WTC11 (cell line): ENCODE measurements around the gene PPP1R37. TPM values are rescaled to one million over a fixed set of nuclear protein-coding genes. Genes with fewer than 3 reads are reported as not detected.

Experiments
- ATAC-seq: fragments of 200-7000 bp; cut with Tn5 transposase; 2 replicates; pipeline ENCODE4 v1.10.0; 2021; ENCODE audit warnings: mild to moderate bottlenecking, moderate library complexity
- CTCF ChIA-PET: fragments of 300-600 bp; sonication (Branson Sonifier 250); formaldehyde crosslinking; loops from one replicate; lab custom pipeline; 2021; ENCODE audit warnings: antibody characterized with exemption; lab: Charles Lee
- POLR2A ChIA-PET: fragments of 350-600 bp; sonication (Branson Sonifier 250); formaldehyde crosslinking; loops from one replicate; lab custom pipeline; 2021; ENCODE audit warnings: antibody characterized with exemption; lab: Charles Lee
- DNase-seq: peaks from one replicate; pipeline ENCODE4 v3.0.0; 2021; ENCODE audit warnings: low spot score
- H3K27ac Mint-ChIP-seq: 2 replicates; pipeline ENCODE4 v1.8.0; 2021; ENCODE audit warnings: mixed read lengths
- H3K27me3 Mint-ChIP-seq: 2 replicates; pipeline ENCODE4 v1.8.0; 2021; ENCODE audit warnings: low read depth, mild to moderate bottlenecking, moderate library complexity, mixed read lengths
- H3K36me3 Mint-ChIP-seq: 2 replicates; pipeline ENCODE4 v1.8.0; 2021; ENCODE audit warnings: mixed read lengths
- H3K4me1 Mint-ChIP-seq: 2 replicates; pipeline ENCODE4 v1.8.0; 2022; ENCODE audit warnings: mixed read lengths
- H3K4me3 Mint-ChIP-seq: 2 replicates; pipeline ENCODE4 v1.8.0; 2021; ENCODE audit warnings: mild to moderate bottlenecking, moderate library complexity, mixed read lengths
- H3K9me3 Mint-ChIP-seq: 2 replicates; pipeline ENCODE4 v1.8.0; 2021; ENCODE audit warnings: mixed read lengths
- ELF4 ChIP-seq: sonication (generic); formaldehyde crosslinking; IDR thresholded peaks from 2 replicates; pipeline ENCODE4 v1.8.1; 2022; ENCODE audit warnings: low read depth, mild to moderate bottlenecking, moderate library complexity, missing genetic modification reagents
- EMX1 ChIP-seq: fragments of 250-450 bp; sonication (Bioruptor Pico); IDR thresholded peaks from 2 replicates; pipeline ENCODE4 v1.8.0; 2021; ENCODE audit warnings: mild to moderate bottlenecking
- ESRRA ChIP-seq: sonication (generic); formaldehyde crosslinking; IDR thresholded peaks from 2 replicates; pipeline ENCODE4 v1.8.1; 2022; ENCODE audit warnings: mild to moderate bottlenecking, missing genetic modification reagents, borderline replicate concordance
- FOXK1 ChIP-seq: sonication (generic); formaldehyde crosslinking; IDR thresholded peaks from 2 replicates; pipeline ENCODE4 v1.8.0; 2022; ENCODE audit warnings: mild to moderate bottlenecking, moderate library complexity, missing genetic modification reagents
- HMGA2 ChIP-seq: fragments of 250-450 bp; sonication (Bioruptor Pico); IDR thresholded peaks from 2 replicates; pipeline ENCODE4 v1.4.0; 2021; ENCODE audit warnings: mild to moderate bottlenecking, moderate library complexity
- IRF2 ChIP-seq: sonication (generic); formaldehyde crosslinking; IDR thresholded peaks from 2 replicates; pipeline ENCODE4 v1.8.0; 2022; ENCODE audit warnings: low read depth, missing genetic modification reagents, borderline replicate concordance
- JAZF1 ChIP-seq: fragments of 250-450 bp; sonication (Bioruptor Pico); IDR thresholded peaks from 2 replicates; pipeline ENCODE4 v1.9.0; 2021; ENCODE audit warnings: moderate library complexity, mild to moderate bottlenecking, inconsistent platforms
- KAT7 ChIP-seq: sonication (generic); formaldehyde crosslinking; IDR thresholded peaks from 2 replicates; pipeline ENCODE4 v1.8.1; 2023; ENCODE audit warnings: missing genetic modification reagents, mild to moderate bottlenecking, borderline replicate concordance
- NFATC4 ChIP-seq: fragments of 250-450 bp; sonication (Bioruptor Pico); IDR thresholded peaks from 2 replicates; pipeline ENCODE4 v1.9.0; 2021; ENCODE audit warnings: mild to moderate bottlenecking
- NR3C1 ChIP-seq: sonication (generic); formaldehyde crosslinking; conservative IDR thresholded peaks from 2 replicates; pipeline ENCODE4 v1.8.1; 2023; ENCODE audit warnings: low read depth, mild to moderate bottlenecking, missing genetic modification reagents
- PRRX2 ChIP-seq: fragments of 250-450 bp; sonication (Bioruptor Pico); IDR thresholded peaks from 2 replicates; pipeline ENCODE4 v1.8.0; 2021; ENCODE audit warnings: mild to moderate bottlenecking
- SOX15 ChIP-seq: fragments of 250-450 bp; sonication (Bioruptor Pico); IDR thresholded peaks from 2 replicates; pipeline ENCODE4 v1.9.0; 2021; ENCODE audit warnings: mild to moderate bottlenecking
- TEAD4 ChIP-seq: sonication (generic); formaldehyde crosslinking; IDR thresholded peaks from 2 replicates; pipeline ENCODE4 v1.8.0; 2022; ENCODE audit warnings: mild to moderate bottlenecking, missing genetic modification reagents
- ZNF121 ChIP-seq: sonication (generic); formaldehyde crosslinking; IDR thresholded peaks from 2 replicates; pipeline ENCODE4 v1.8.0; 2023; ENCODE audit warnings: missing genetic modification reagents
- ZNF138 ChIP-seq: sonication (generic); formaldehyde crosslinking; conservative IDR thresholded peaks from 2 replicates; pipeline ENCODE4 v1.8.1; 2022; ENCODE audit warnings: mild to moderate bottlenecking, moderate library complexity, missing genetic modification reagents
- ZNF219 ChIP-seq: sonication (generic); formaldehyde crosslinking; IDR thresholded peaks from 2 replicates; pipeline ENCODE4 v1.8.0; 2023; ENCODE audit warnings: missing genetic modification reagents, mild to moderate bottlenecking, borderline replicate concordance
- ZNF317 ChIP-seq: sonication (generic); formaldehyde crosslinking; IDR thresholded peaks from 2 replicates; pipeline ENCODE4 v1.8.1; 2023; ENCODE audit warnings: low read depth, mild to moderate bottlenecking, moderate library complexity, missing genetic modification reagents, borderline replicate concordance
- ZNF396 ChIP-seq: fragments of 250-450 bp; sonication (Bioruptor Pico); IDR thresholded peaks from 2 replicates; pipeline ENCODE4 v1.8.0; 2021; ENCODE audit warnings: mild to moderate bottlenecking, moderate library complexity, borderline replicate concordance
- total RNA-seq: library from RNA; stranded (reverse); gene quantifications from 3 replicates; pipeline ENCODE4 v1.2.3, GENCODE V29; 2021
- TF ChIP-seq, protein P1 (sequence below): sonication (generic); formaldehyde crosslinking; IDR thresholded peaks from 2 replicates; pipeline ENCODE4 v1.8.0; 2022; ENCODE audit warnings: mild to moderate bottlenecking, missing genetic modification reagents
- TF ChIP-seq, protein P2 (sequence below): sonication (generic); formaldehyde crosslinking; IDR thresholded peaks from 2 replicates; pipeline ENCODE4 v1.8.1; 2022; ENCODE audit warnings: missing genetic modification reagents, borderline replicate concordance
- TF ChIP-seq, protein P3 (sequence below): fragments of 250-450 bp; sonication (Bioruptor Pico); IDR thresholded peaks from 2 replicates; pipeline ENCODE4 v1.8.0; 2021; ENCODE audit warnings: mild to moderate bottlenecking
- TF ChIP-seq, protein P4 (sequence below): sonication (generic); formaldehyde crosslinking; IDR thresholded peaks from 2 replicates; pipeline ENCODE4 v1.8.0; 2022; ENCODE audit warnings: mild to moderate bottlenecking, missing genetic modification reagents
- TF ChIP-seq, protein P5 (sequence below): fragments of 250-450 bp; sonication (Bioruptor Pico); IDR thresholded peaks from 2 replicates; pipeline ENCODE4 v1.9.0; 2021; ENCODE audit warnings: mild to moderate bottlenecking
- TF ChIP-seq, protein P6 (sequence below): sonication (generic); formaldehyde crosslinking; IDR thresholded peaks from 2 replicates; pipeline ENCODE4 v1.8.0; 2023; ENCODE audit warnings: mild to moderate bottlenecking, missing genetic modification reagents

PPP1R37 gene
- total RNA-seq, 1 experiment from 2014 or later, result 35.4 TPM

DNA sequence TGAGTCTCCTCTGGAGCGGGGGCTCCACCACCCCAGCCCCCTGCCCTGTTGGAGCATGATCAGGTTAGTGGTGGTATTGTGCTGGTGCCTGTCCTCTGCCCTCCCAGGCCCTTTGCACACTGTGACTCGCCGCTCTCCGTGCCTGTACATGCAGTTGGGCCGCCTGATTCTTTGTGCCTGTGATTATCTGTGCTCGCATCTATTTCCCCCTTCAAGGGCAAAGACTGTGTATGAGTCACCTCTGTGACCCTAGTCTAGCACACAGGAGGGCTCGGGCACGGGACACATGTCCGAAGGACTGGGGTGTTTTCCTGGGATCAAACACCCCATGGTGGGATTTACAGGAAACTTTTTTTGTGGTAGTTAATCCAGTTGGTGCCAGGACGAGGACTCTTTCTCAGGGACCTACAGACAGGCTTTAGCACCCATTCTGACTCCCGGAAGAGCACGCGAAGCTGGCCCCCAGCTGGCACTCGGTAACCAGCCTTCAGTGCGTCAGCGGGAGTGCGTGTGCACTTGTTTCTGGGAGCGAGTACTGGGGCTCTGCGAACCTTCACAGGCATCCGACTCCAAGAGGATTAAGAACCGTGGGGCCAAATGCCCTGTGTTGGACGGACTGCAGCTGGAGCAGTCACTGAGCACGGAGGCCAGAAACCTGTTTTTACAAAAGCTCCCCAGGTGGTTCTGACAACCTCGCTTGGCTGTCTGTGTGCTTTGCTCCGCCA lies 6.7 kb downstream of the PPP1R37 start:
- H3K4me3 Mint-ChIP-seq, result no peak overlapping the region
- ChIA-PET CTCF (interaction anchor here (3.4 kb wide), 1 partner anchor 40 kb away, joined by 10 read pairs; no protein-coding TSS in a partner anchor), POLR2A (no interaction called here)
- H3K27me3 Mint-ChIP-seq, result no peaks in the 10 kb centered on the region
- peak; percentile 6; the same call in 1 of the 2 replicates for ATAC-seq
- no peaks in the 10 kb centered on the region for H3K36me3 Mint-ChIP-seq
- H3K27ac Mint-ChIP-seq, result 0 out of 2 replicates have a peak overlapping the region, but pooled peaks have one; percentile 15
- TF ChIP-seq, protein P1, sequence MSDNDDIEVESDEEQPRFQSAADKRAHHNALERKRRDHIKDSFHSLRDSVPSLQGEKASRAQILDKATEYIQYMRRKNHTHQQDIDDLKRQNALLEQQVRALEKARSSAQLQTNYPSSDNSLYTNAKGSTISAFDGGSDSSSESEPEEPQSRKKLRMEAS (CRISPR knock-in tag), result no peak
- no peak for TF ChIP-seq NR3C1
- TF ChIP-seq, all 79 proteins: peak for 0
- no peak for DNase-seq
- Mint-ChIP-seq H3K4me1 (peaks cover 69% of the 10 kb centered on the region), H3K9me3 (no peaks in the 10 kb centered on the region)

DNA sequence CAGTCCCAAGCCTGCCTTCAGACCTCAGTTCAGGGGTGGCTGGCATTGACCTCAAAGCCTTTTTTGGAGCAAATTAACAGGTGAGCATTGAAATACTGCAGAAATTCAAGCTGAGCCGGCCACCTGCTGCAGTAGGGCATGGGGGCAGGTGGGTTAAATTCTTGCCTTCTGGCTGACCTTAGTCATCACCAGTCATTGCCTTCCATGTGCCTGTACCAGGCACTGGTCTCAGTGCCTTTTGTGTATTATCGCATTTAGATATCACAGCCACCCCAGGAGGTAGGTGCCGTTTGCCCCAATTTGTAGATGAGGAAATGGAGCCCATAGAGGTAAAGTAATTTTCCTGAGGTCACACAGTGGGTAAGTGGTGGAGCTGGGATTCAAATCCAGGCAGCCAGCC lies 7.2 kb downstream of the PPP1R37 start:
- no peak overlapping the region for H3K4me3 Mint-ChIP-seq
- TF ChIP-seq ZNF121 (CRISPR knock-in tag) (no peak), ZNF138 (CRISPR knock-in tag) (no peak), SOX15 (no peak), TEAD4 (CRISPR knock-in tag) (no peak), PRRX2 (no peak), HMGA2 (CRISPR knock-in tag) (no peak), JAZF1 (CRISPR knock-in tag) (no peak), ZNF317 (CRISPR knock-in tag) (no peak), ESRRA (CRISPR knock-in tag) (no peak), FOXK1 (CRISPR knock-in tag) (no peak), ZNF396 (CRISPR knock-in tag) (no peak), ZNF219 (CRISPR knock-in tag) (no peak), ELF4 (no peak), NFATC4 (CRISPR knock-in tag) (no peak), EMX1 (CRISPR knock-in tag) (no peak)
- TF ChIP-seq, protein P2, sequence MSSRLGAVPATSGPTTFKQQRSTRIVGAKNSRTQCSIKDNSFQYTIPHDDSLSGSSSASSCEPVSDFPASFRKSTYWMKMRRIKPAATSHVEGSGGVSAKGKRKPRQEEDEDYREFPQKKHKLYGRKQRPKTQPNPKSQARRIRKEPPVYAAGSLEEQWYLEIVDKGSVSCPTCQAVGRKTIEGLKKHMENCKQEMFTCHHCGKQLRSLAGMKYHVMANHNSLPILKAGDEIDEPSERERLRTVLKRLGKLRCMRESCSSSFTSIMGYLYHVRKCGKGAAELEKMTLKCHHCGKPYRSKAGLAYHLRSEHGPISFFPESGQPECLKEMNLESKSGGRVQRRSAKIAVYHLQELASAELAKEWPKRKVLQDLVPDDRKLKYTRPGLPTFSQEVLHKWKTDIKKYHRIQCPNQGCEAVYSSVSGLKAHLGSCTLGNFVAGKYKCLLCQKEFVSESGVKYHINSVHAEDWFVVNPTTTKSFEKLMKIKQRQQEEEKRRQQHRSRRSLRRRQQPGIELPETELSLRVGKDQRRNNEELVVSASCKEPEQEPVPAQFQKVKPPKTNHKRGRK (CRISPR knock-in tag), result no peak
- TF ChIP-seq, protein P3, sequence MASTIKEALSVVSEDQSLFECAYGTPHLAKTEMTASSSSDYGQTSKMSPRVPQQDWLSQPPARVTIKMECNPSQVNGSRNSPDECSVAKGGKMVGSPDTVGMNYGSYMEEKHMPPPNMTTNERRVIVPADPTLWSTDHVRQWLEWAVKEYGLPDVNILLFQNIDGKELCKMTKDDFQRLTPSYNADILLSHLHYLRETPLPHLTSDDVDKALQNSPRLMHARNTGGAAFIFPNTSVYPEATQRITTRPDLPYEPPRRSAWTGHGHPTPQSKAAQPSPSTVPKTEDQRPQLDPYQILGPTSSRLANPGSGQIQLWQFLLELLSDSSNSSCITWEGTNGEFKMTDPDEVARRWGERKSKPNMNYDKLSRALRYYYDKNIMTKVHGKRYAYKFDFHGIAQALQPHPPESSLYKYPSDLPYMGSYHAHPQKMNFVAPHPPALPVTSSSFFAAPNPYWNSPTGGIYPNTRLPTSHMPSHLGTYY (CRISPR knock-in tag), result no peak

DNA sequence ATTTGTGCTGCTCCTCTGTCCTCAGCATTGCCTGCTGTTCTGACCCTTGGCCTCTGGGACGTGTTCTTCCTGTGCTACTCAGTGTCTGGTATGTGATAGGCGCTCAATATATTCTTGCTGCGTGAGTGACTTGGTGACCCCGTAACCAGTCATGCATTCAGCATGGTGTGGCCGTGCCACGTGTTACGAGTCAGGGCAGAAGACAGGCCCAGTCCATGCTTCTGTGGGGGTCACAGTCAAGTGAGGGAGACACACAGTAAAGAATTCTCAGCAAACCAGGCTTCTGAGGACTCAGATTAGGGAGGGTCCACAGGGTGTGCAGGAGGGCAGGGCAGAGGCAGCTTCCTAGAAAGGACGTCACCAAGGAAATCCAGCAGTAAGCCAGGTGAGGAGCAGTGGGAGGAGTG lies 7.9 kb downstream of the PPP1R37 start:
- Mint-ChIP-seq H3K27me3 (no peaks in the 10 kb centered on the region), H3K27ac (peak overlapping the region; percentile 59), H3K4me3 (no peak overlapping the region), H3K9me3 (no peaks in the 10 kb centered on the region), H3K36me3 (no peaks in the 10 kb centered on the region), H3K4me1 (peaks cover 65% of the 10 kb centered on the region)
- no peak for DNase-seq
- ChIA-PET POLR2A (no interaction called here), CTCF (interaction anchor here (1.0 kb wide), 1 partner anchor 35 kb away, joined by 3 read pairs; no protein-coding TSS in a partner anchor)
- ATAC-seq, result no peak
- TF ChIP-seq, protein P4, sequence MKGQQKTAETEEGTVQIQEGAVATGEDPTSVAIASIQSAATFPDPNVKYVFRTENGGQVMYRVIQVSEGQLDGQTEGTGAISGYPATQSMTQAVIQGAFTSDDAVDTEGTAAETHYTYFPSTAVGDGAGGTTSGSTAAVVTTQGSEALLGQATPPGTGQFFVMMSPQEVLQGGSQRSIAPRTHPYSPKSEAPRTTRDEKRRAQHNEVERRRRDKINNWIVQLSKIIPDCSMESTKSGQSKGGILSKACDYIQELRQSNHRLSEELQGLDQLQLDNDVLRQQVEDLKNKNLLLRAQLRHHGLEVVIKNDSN (CRISPR knock-in tag), result no peak
- TF ChIP-seq KAT7 (no peak), JAZF1 (CRISPR knock-in tag) (no peak), IRF2 (CRISPR knock-in tag) (no peak)
- TF ChIP-seq, protein P5, sequence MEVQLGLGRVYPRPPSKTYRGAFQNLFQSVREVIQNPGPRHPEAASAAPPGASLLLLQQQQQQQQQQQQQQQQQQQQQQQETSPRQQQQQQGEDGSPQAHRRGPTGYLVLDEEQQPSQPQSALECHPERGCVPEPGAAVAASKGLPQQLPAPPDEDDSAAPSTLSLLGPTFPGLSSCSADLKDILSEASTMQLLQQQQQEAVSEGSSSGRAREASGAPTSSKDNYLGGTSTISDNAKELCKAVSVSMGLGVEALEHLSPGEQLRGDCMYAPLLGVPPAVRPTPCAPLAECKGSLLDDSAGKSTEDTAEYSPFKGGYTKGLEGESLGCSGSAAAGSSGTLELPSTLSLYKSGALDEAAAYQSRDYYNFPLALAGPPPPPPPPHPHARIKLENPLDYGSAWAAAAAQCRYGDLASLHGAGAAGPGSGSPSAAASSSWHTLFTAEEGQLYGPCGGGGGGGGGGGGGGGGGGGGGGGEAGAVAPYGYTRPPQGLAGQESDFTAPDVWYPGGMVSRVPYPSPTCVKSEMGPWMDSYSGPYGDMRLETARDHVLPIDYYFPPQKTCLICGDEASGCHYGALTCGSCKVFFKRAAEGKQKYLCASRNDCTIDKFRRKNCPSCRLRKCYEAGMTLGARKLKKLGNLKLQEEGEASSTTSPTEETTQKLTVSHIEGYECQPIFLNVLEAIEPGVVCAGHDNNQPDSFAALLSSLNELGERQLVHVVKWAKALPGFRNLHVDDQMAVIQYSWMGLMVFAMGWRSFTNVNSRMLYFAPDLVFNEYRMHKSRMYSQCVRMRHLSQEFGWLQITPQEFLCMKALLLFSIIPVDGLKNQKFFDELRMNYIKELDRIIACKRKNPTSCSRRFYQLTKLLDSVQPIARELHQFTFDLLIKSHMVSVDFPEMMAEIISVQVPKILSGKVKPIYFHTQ (CRISPR knock-in tag), result no peak
- TF ChIP-seq, protein P6, sequence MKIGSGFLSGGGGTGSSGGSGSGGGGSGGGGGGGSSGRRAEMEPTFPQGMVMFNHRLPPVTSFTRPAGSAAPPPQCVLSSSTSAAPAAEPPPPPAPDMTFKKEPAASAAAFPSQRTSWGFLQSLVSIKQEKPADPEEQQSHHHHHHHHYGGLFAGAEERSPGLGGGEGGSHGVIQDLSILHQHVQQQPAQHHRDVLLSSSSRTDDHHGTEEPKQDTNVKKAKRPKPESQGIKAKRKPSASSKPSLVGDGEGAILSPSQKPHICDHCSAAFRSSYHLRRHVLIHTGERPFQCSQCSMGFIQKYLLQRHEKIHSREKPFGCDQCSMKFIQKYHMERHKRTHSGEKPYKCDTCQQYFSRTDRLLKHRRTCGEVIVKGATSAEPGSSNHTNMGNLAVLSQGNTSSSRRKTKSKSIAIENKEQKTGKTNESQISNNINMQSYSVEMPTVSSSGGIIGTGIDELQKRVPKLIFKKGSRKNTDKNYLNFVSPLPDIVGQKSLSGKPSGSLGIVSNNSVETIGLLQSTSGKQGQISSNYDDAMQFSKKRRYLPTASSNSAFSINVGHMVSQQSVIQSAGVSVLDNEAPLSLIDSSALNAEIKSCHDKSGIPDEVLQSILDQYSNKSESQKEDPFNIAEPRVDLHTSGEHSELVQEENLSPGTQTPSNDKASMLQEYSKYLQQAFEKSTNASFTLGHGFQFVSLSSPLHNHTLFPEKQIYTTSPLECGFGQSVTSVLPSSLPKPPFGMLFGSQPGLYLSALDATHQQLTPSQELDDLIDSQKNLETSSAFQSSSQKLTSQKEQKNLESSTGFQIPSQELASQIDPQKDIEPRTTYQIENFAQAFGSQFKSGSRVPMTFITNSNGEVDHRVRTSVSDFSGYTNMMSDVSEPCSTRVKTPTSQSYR (CRISPR knock-in tag), result no peak

More for the DNA sequence above, 7.2 kb downstream of the PPP1R37 start:
- Mint-ChIP-seq H3K36me3 (no peaks in the 10 kb centered on the region), H3K27me3 (no peaks in the 10 kb centered on the region), H3K4me1 (peaks cover 68% of the 10 kb centered on the region), H3K27ac (peak overlapping the region; percentile 59), H3K9me3 (no peaks in the 10 kb centered on the region)
- ChIA-PET CTCF (interaction anchor here (3.4 kb wide), 1 partner anchor 41 kb away, joined by 10 read pairs; no protein-coding TSS in a partner anchor), POLR2A (no interaction called here)
- ATAC-seq, result no peak
- DNase-seq, result no peak
